Cardiac septum (tissue), 1 donor: Measurements from ENCODE around the gene ZNF423. TPM values are rescaled to one million over a fixed set of nuclear protein-coding genes. Genes with fewer than 3 reads are reported as not detected.
A peak's percentile ranks its signal among the peaks of the same experiment; 100 is the strongest.

Experiments used
- DNase-seq: peaks from one replicate; pipeline ENCODE4 v3.0.0-alpha.2; 2020; ENCODE audit warnings: low spot score
- intact Hi-C: fragments of 100-400 bp; cut with DNase I; formaldehyde crosslinking; loops from one replicate; pipeline ENCODE4 v1.14.0; 2022
- total RNA-seq: library from RNA; stranded (reverse); fragmentation: NEBNext Ultra II Directional; extraction: Animal tissue kit (Norgen Biotek cat#: 25700); gene quantifications from one replicate; pipeline ENCODE4 v1.2.1, GENCODE V29; 2021
- donor health status: DM: no; HTN: no; CAD: no.

ZNF423 gene
- total RNA-seq, 1 donor from 2014 or later, result 8.6 TPM

- no peak for DNase-seq
- intact Hi-C loops, result no loop called here
Observed at GRCh38 chr16:49644145-49644463, 211.8 kb downstream of the ZNF423 start.

DNA sequence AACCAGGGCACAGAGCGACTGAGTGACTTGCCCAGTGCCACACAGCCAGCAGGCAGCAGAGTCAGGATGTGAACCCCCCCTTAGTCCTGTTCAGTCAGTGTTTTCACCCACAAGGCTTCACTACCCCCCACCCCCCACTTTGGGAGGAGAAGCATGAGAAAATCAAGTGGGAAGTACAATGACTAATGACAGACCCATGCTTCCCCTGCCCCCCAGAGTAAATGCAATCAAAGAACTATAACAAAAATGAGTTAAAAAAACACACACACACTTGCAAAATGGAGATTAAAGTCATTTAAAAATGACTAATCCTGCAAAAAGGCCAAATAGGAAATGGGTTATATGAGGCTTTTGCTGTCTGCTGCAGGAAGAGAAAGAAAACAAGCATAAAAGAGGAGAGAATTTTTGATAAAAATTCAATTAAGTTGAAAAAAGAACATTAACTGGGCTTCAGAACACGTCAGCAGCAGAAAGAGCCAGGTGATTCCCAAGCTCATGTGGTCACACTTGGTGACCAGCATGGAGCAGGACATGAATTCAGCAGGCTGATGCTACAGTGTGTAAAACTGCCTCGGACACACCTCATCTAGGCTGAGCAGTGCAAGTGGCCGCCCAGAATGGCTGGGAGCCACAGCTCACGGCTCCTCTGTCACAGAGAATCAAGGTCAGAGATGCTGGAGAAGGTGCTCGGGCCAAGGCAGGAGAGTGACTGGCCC is 212.3 kb downstream of the ZNF423 start:
- intact Hi-C loops, result no loop called here
- DNase-seq, result peak; percentile 65

- intact Hi-C loops, result no loop called here
- DNase-seq, result no peak
Observed at GRCh38 chr16:49641250-49641649, 214.7 kb downstream of the ZNF423 start.

DNA sequence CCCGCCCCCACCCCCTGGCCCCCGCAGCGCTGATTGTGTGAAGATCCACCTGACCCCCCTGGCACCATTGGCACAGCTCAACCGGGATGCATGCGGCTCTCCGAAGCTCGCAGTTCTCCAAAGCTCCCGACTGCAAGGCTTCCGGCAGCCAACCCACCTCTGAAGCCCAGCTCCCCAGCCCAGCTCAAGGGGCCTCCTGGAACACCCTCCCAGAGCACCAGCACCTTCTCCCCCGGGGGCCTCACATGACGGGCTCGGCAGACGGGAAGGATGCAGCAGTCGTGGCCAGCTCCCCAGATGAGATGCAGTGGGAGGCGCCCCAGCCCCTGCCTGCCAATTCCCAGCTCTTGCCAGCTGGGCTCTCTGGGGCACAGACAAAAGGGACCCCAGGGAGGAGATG is 215.3 kb downstream of the ZNF423 start:
- intact Hi-C loops, result no loop called here
- no peak for DNase-seq

DNA sequence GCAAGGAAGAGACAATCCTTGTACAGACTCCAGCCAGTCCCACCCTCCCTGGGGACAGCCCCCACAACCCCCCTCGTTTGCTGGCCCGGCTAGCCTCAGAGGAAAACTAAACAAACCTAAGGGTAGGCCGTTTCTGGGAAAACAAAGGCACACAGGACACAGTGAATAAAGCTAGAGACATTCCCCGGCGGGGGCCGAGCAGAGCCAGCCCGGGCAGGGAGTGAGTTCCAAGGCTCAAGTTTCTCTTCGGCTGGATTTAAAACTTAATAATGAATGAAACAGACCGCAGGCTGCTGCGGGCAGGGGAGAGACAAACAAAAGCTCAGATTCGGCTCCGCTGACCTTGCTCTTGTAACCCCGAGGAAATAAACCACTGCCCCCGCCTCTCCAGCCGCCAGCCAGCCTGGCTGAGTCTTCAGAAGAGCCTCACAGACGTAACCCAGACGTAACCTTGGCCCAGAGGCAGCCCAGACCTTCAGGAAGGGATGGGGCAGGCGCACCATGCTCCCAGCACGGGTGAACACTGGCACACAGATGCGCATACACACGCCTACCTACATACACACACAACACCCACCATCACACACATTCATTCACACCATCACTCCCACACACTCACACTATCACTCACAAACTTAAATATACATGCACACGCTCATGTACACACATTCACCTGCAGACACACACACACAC is 216.0 kb downstream of the ZNF423 start:
- DNase-seq, result no peak
- intact Hi-C loops, result no loop called here

GRCh38 chr16:49638673-49639610 is 217.0 kb downstream of the ZNF423 start:
- intact Hi-C loops, result no loop called here
- DNase-seq, result no peak

DNA sequence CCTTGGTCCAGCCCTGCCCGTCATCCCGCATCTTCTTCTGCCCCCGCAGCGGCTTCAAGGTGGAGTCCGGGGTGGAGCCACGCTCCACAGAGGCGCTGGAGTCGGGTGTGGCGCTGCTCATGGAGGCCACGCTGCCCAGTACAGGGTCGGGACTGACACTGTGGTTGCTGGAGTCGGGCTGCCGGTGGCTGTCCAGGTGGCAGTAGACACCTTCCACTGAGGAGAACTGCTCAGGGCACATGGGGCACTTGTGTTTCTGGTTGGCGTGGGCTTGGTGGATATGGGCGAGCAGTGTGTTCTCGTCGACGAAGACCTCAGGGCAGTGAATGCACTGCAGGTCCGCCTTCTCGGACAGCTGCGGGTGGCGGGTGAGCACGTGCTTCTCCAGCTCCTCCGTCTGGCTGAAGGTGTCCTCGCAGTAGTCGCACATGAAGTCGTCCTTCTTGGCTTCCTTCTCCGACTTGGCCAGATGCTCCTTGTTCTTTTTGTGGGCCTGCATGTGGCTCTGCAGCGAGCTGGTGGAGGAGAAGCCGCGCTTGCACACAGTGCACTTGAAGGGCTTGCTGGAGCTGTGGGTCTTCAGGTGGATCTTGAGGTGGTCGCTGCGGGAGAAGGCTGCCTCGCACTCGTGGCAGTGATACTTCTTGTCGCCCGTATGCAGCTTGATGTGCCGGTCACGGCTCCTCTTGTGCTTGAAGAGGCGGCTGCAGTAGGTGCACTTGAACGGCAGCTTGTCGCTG is 217.8 kb downstream of the ZNF423 start:
- peak; percentile 73 for DNase-seq
- intact Hi-C loops, result no loop called here

DNA sequence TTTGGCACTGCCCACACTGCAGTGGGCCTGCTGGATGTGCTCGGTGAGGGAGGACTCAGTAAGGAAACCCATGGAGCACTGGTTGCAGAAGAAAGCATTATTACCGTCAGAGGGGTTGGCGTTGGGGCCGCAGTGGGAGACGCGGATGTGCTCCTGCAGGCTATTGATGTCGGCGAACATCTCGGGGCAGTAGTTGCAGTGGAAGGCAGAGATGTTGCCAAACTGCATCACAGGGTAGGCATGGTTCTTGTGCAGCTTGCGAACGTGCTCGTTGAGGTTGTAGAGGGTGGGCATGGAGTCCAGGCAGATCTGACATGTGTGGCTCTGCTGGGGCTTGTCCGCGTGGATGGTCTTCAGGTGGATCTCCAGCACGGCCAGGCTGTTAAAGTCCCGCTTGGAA is 218.4 kb downstream of the ZNF423 start:
- peak; percentile 60 for DNase-seq
- intact Hi-C loops, result no loop called here

DNA sequence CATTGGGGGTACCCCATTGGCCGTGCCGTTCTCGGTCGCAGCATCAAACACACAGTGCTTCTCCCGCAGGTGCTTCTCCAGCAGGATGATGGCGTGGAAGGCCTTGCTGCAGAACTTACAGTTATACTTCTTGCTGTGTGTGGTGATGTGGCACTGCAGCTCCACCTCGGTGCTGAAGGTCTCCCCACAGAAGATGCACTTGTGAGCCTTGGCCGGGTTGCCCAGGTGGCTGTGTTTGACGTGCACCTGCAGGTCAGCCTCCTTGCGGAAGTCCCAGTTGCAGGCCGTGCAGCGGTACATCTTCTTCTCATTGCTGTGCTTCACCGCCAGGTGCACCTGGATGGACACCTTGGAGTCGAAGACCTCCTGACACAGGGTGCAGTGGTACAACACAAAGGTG is 219.3 kb downstream of the ZNF423 start:
- intact Hi-C loops, result no loop called here
- peak; percentile 74 for DNase-seq

DNA sequence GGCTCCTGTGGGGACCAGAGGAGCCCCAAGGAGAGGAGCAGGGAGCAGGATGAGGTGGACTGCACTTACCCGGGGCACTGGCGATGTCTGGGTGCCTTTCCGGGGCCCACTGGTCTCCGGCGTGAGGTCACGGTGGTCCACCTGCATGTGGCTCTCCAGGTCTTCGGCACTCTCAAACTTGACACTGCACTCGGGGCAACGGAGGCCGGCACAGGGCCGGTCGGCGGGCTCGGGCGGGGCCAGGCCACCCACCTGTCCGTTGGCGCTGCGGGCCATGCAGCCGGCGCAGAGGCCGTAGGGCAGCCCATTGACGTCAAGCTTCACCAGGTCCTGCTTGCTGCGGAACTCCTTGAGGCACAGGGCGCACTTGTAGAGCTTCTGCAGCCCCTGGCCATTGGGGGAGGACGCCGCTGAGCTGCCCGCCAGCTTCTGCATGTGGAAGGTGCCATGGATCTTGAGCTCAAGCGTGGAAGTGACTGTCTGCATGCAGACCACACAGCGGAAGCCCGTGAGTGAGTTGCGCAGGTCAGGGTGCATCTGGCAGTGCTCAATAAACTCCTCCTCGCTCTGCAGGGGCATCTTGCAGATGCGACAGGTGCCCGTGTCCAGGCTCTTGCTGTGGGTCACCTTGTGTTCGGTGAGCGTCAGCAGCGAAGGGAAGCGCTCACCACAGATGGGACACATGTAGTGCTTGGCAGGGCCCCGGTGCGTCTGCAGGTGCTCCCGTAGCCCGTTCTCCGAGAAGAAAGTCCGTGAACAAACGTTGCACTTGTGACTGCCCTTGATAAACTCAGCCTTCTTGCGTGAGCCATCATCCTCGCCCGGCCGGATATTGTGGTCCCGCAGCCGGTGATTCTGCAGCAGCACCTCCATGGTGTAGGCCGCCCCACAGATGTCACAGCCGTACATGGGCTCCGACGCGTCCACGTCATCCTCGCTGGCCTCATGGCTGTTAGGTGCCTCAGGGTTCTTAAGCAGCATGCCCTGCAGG is 220.0 kb downstream of the ZNF423 start:
- intact Hi-C loops, result no loop called here
- DNase-seq, result peak; percentile 71

DNA sequence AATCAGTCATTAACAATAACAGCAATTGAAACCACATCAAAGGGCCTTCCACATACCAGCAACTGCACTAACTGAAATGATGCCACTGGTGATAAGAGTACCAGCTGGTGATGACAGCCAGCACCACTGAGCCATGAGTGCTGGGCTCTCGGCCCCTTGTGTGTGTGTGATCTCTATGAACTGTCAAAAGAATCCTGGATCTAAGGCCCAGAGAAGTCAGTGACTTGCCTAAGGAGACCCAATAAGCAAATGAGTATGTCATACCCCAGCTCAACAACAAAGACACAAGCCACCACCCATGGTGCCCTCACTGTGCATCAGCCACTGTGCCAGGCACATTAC is 220.9 kb downstream of the ZNF423 start:
- intact Hi-C loops, result no loop called here
- peak; percentile 19 for DNase-seq

DNA sequence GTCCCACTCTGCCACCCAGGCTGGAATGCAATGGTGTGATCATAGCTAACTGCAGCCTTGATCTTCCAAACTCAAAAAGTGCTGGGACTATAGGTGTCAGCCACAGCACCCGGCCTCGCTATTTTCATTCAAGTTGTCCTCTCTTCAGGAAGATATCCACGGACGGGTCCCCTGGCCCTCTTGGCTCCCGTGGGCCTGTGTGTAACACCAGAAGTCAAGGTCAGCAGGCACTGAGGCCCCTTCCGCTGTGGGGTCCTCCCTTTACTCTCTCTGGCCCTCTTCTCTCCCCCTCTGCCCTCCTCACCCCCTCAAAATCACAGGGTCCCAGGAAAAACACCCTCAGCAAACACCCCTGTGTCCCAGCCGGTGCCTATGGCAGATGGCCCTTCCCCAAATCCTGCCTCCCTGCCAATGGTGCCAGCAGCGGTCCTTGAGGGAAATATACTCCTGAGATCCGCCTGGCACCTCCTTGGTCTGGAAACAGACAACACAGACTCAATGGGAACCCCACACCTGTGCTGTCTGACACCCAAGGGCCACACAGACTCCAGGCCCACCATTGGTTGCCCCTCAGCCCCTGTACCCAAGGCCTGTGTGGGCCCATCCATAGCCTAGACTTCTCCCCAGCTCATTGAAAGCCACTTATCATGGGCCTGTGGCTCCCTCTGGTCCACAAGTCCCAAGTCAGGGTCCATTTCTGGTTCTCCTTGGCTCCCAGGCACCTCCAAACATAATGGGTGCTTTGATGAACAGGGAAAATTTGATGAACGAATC is 221.5 kb downstream of the ZNF423 start:
- peak; percentile 43 for DNase-seq
- intact Hi-C loops, result no loop called here

DNA sequence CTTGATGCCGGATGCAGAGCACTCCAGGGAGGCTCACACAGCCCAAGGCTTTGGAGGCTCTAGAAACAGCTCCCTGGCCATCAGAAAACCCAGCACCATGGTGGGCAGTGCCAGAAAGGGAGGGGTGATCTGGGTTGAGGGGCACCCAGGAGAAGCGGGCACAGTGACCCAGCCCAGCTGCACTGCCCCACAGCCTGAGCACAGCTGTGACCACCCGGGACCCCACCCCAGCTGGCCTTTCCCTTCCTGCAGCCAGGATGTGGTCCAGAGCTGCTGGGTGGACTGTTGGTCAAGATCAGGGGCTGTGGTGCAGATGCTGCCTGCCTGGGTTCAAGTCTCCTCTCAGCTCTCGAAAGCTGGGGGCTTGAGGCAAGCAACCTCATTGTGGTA is 223.1 kb downstream of the ZNF423 start:
- intact Hi-C loops, result no loop called here
- DNase-seq, result peak; percentile 54

- intact Hi-C loops, result no loop called here
- DNase-seq, result peak; percentile 60
Observed at GRCh38 chr16:49632086-49632794, 223.7 kb downstream of the ZNF423 start.

GRCh38 chr16:49631187-49632041 is 224.5 kb downstream of the ZNF423 start:
- intact Hi-C loops, result no loop called here
- DNase-seq, result peak; percentile 68

GRCh38 chr16:49630783-49631182 is 225.1 kb downstream of the ZNF423 start:
- DNase-seq, result peak; percentile 57
- intact Hi-C loops, result no loop called here
